ENCODE data around the gene KLHL5.
"Not testable (repeated sequence)": the region's sequence is repeated elsewhere in the genome, so short reads cannot be mapped to it uniquely, and the experiment has no call there.

Gene KLHL5

DNA sequence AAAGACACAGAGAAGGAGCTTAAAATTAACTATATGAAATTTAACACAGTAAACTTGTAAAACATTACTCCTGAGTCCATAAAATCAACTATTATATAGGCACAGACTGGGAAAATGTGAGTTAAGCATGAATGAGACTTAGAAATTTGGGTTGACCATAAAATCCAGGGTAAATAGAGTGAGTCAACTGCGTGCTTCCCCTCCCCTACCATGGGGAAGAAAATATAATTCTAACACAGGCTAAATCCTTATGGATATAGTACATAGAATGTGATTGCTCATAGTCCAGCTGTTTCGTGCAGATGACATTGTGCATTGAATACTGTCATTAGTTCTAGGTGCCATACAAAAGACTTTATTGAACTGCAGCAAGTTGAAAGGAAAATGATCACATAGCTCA, 42.2 kb downstream of the KLHL5 start:
- no peak for DNase-seq

DNA sequence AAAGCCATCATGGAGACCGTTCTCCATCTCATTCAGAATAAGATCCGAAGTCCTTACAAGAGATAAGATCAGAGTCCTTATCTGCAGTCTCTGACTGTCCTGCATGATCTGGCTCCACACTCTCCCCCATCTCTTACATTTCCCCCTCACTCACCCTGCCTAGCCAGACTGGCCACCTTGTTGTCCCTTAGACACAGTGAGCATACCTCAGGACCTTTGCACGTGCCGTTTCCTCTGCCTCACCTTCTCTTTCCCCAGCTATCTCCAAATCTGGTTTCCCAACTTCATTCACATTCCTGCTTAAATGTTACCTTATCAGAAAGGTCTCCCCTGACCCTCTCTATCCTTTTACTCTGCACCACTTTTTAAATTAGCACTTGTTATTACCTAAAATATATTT, 44.0 kb downstream of the KLHL5 start:
- no peak for DNase-seq

DNA sequence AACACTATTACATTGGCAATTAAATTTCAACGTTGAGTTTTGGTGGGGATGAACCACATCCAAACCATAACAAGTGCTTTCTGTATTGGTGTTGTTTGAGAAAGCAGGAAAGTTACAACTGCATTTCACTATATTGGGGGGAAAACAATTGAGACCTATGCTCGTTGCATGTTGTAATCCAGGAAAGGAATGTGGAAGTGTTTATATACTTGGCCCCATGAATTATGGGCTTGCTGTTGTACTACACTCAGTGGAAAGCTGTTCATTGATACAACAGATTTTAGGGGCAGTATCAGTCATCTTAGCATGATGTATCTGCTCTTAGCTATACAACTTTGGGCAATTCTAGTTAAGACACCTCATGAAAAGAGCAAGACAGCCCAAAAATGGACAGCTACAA, 52.4 kb downstream of the KLHL5 start:
- DNase-seq: no peak

DNA sequence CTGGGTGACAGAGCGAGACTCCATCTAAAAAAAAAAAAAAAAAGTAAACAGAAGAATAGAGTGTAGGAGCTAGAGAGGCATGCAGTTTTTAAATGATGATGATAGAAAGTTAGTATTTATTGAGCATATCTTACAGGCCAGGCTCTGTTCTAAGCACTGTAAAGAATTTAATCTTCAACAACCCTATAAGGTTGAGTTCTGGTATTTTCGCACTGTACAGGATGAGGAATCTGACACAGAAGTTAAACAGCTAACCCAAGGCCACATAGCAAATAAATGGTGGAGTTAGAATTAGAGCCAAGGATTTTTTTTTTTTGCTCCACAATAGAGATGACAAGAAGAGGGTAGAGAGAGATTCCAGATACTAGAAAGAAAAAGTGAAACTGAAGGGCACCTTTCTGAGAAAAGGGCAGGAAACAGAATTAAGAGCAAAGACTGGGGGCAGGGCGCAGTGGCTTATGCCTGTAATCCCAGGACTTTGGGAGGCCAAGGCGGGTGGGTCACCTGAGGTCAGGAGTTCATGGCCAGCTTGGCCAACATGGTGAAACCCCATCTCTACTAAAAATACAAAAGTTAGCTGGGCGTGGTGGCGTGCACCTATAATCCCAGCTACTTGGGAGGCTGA, 56.1 kb downstream of the KLHL5 start:
- no peak for DNase-seq

DNA sequence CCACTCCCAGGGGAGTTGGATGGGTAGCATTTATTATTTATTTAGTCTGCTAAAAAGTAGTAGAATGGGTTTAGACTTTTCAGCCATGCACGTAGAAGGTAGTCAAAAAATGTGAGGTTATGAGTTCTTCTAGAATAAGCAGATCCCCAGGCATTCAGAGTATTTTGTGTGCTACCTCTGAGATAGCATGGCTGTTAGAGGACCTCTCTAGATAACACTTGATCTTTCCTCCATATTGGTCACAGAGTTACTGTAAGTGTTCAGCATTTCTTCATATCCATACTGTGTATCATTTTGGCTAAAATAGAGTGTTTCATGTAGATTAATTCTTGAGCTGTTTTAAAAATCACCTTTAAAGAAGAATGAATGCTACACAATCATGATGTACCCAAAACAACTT, 58.4 kb downstream of the KLHL5 start:
- no peak for DNase-seq

DNA sequence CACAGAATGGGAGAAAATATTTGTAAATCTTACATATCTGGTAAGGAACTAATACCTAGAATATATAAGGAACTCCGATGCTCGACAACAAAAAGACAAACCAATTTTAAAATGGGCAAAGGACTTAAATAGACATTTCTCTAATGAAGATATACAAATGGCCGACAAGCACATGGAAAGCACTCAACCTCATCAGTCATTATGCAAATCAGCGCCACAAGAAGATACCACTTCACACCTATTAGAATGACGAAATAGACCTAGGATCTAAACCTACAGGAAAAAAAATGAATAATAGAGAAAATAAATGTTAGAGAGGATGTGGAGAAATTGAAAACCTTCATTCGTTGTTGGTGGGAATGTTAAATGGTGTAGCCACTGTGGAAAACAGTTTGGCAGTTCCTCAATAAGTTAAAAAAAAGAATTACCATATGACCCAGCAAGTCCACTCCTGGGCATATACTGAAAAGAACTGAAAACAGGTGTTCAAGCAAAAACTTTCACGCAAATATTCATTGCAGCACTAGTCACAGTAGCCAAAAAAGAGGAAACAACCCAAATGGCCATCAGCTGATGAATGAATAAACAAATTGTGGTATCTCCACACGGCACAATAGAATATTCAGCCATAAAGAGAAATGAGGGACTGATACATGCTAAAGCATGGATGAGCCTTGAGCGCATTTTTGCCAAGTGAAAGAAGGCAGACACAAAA, 63.0 kb downstream of the KLHL5 start:
- no peak for DNase-seq

DNA sequence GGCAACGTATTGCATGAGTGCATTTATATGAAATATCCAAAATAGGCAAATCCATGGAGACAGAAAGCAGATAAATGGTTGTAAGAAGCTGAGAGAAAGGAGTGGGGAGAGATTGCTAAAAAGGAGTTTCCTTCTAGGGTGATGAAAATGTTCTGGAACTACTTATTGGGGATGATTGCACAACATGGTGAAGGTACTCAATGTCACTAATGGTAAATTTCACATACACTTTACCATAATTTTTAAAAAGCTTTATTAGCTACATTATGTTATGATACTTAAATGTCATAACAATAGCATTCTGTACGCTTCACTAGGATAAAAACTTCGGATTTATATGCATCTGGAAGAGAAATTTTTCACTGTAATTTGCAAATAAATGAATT, 63.6 kb downstream of the KLHL5 start:
- DNase-seq: no peak

DNA sequence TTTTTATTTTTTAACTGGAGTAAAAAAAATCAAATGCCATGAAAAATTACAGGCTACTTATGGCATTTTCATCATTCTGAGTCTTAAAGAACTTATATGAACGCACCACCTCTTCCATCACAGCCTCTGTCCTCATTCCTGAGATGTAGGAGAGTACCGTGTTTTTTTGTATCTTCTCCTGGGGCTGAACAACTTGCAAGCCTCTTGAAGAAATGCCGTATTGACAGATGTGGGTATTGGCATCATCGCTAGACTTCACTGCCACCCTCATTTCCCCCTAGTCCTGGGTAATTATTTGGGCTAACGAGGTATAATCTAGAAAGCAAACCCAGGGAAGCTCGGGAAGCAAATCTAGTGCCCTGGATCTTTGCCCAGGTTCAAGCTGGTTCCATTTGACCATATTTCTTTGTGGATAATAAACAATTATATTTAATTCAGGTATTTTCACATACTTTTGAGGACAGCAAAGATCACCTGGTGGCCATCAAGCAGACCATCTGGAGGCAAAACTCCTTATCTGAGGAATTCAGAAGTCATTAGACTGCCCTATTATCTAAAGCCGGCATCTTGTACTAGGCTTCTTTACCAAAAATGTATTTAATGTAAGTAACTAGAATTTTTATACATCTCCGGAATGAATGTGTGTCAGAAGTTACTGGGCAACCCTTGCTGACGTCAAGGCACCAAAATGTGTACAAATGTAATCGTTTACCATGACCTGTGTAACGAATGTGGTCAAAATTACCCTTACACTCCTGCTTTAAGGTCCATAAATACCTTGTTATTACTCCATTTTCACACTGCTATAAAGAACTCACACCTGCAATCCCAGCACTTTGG, 64.4 kb downstream of the KLHL5 start:
- no peak for DNase-seq

DNA sequence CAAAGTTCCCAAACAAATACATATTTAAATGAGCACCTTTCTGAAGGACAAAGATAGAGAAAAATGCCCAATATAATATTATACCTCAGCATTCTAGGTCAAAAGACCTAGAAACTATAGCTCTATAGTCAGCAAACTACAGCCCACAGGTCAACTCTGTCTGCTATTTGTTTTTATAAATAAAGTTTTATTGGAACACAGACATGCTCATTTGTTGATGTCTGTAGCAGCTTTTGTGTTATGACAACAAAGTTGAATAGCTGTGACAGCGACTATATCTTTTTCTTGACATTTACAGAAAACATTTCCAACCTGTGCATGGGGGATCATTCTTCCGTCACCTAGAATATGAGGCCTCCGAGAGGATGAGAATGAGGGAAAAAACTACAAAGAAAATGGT, 71.6 kb downstream of the KLHL5 start:
- DNase-seq: no peak

DNA sequence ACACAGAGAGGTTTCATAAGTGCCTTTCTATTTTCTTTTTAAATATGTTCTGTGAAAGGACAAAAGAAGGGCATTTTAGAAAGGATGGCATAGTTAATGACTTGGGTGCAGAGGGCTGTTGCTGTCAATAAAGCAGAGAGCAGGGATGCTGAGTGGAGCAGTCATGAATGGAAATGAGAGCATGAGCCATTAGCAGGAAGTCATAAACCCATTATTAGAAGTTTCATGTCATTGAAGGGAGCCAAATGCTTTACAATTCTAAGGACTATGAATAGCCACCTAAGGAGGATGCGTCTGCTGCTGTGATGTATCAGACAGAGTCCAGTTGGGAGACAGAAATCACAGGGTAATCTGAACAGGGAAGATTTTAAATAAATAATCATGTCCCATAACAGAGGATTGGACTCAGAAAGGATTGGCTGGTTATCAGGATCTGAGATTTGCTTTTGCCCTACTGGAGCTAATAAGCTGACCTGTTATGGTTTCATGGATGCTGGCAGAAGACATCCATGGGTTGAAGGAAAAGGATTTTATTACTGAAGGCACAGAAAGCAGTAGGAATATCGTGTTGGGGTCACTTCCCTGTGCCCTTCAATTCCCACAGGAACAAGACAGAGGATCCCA, 72.8 kb downstream of the KLHL5 start:
- DNase-seq: no peak

DNA sequence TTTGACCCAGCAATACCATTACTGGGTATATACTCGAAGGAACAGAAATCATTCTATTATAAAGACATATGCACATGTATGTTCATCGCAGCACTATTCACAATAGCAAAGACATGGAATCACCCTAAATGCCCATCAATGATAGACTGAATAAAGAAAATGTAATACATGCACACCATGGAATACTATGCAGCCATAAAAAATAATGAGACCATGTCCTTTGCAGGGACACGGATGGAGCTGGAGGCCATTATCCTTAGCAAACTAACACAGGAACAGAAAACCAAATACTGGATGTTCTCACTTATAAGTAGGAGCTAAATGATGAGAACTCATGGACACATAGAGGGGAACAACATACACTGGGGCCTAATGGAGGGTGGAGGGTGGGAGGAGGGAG, 76.2 kb downstream of the KLHL5 start:
- not testable (repeated sequence) for DNase-seq

DNA sequence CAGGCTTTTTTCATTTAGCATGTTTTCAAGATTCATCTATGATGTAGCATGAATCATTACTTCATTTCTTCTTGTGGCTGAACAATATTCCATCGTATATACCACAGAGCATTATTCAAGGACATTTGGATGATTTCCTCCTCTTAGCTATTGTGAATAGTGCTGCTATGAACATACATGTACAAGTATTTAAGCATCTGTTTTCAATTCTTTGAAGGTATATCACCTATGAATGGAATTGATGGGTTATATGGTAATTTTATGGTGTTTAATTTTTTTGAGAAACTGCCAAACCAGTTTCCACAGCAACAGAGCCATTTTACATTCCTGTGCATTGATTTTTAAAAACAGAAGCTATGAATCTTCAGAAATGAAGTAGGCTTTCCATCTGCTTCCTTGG, 84.2 kb downstream of the KLHL5 start:
- DNase-seq: no peak

DNA sequence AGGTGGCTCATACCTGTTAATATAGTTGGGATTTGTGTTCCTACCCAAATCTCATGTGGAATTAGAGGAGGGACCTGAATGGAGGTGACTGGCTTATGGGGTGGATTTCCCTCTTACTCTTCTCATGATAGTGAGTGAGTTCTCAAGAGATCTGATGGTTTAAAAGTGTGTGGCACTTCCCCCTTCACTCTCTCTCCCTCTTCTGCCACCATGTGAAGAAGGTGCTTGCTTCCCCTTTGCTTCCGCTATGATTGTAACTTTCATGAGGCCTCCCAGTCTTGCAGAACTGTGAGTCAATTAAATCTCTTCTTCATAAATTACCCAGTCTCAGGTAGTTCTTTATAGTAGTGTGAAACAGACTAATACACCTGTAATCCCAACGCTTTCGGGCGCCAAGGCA, 92.0 kb downstream of the KLHL5 start:
- DNase-seq: no peak

DNA sequence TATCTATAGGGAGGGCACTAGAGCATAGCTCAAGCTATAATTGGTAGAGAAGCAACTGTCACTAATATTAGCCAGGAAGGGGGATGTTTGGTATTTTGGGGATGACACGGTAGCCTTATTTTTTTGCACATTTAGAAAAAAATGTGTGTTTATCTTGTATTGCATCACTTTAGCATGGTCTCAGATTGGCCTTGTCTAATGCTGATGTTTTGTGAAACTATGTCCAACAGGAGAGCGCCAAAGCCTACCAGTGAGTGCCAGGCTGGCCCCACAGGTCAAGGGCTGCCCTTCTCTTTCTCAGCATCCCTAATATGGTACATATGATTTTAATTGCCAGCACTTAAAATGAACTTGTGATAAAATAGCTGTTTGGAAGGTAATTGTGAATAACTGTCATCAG, 95.5 kb downstream of the KLHL5 start:
- no peak for DNase-seq

DNA sequence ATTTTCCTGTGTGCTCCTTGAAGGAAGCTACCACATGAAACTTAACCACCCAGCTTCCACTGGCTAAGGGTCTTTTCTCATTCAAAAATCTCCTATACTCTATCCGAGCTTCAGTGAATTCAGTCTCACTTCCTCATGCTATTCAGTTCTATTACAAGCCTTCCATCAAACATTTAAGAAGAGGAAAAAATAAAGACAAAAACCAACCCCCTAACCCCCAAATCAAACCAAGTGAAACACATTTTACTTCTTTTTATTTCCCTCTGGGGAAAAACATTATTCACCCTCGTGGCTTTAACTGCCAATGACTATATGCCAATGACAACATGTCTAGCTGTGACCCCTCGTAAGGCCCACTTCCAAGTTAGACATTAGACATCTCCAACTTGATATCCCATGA, 104.1 kb downstream of the KLHL5 start:
- no peak for DNase-seq

DNA sequence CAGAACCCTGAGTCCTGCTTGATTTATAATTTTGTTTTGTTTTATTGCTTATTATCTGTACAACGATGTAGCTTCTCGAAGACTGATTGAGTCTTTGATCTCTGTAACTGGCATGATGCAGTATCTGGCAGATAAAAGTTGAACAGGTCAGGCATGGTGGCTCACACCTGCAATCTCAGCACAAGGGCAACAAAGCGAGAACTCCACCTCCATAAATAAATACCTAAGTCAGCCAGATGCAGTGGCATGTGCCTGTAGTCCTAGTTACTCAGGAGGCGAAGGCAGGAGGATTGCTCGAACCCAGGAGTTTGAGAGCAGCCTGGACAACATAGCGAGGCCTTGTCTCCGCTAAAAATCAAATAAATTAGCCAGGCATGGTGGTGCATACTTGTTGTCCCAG, 104.6 kb downstream of the KLHL5 start:
- no peak for DNase-seq

DNA sequence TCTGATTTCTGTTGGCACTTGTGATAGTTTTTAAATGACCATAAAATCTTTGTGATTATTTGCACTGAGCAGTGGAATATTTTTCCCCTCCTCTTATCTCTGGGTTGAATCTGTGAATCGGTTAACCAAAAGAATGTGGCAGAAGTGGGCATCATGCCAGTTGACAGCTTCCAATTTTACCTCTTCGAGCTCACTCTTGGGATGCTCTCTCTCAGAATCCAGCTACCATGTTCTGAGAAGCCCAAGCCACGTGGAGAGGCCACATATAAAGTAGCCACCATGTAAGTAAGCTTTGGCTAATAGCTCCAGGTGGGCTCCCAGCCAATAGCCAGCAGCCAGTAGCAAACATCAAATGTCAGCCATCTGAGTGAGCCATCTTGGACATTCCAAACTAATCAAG, 107.4 kb downstream of the KLHL5 start:
- DNase-seq: no peak

DNA sequence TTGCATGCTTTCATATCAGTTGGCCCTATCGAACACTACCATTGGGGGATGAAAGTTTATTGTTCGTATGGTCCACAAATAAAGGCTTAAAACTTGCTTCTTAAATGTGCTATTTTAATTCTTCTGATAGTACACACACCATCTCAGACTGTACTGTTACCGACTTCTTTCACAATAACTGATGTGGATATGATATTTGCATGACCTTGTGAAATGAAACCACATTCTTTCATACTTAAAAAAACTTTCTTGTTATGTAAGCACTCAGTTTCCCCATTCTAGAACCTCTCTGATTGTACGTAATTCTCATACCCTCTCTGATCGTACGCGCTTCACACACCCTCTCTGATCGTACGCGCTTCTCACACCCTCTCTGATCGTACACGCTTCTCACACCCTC, 108.3 kb downstream of the KLHL5 start:
- no peak for DNase-seq
